HepG2 (cell line): ENCODE results near the gene TMC8. TPM values are rescaled to one million over a fixed set of nuclear protein-coding genes. Genes with fewer than 3 reads are reported as not detected.
A peak's percentile ranks its signal among the peaks of the same experiment; 100 is the strongest.

Experiments
- ATAD3A ChIP-seq: sonication (generic); formaldehyde crosslinking; IDR thresholded peaks from 2 replicates; pipeline ENCODE4 v1.4.0; 2020; ENCODE audit warnings: missing genetic modification reagents
- EED ChIP-seq: sonication (generic); formaldehyde crosslinking; IDR thresholded peaks from 2 replicates; pipeline ENCODE4 v1.5.0; 2020; ENCODE audit warnings: mild to moderate bottlenecking, missing genetic modification reagents
- KLF9 ChIP-seq: IDR thresholded peaks from 2 replicates; pipeline ENCODE4 v1.6.1; 2016; ENCODE audit warnings: low read depth
- NFE2L2 ChIP-seq: fragments of 150-350 bp; IDR thresholded peaks from 2 replicates; pipeline ENCODE4 v1.6.1; 2014; ENCODE audit warnings: low read length
- NRL ChIP-seq: sonication (generic); formaldehyde crosslinking; IDR thresholded peaks from 2 replicates; pipeline ENCODE4 v1.5.0; 2020; ENCODE audit warnings: missing genetic modification reagents, mild to moderate bottlenecking, moderate library complexity, borderline replicate concordance
- REL ChIP-seq: sonication (generic); formaldehyde crosslinking; conservative IDR thresholded peaks from 2 replicates; pipeline ENCODE4 v1.8.0; 2022; ENCODE audit warnings: mild to moderate bottlenecking, missing genetic modification reagents, moderate library complexity
- SMARCC2 ChIP-seq: fragments of 450-650 bp; IDR thresholded peaks from 2 replicates; pipeline ENCODE4 v1.6.1; 2017; ENCODE audit warnings: antibody characterized with exemption, mild to moderate bottlenecking
- TOPORS ChIP-seq: sonication (generic); formaldehyde crosslinking; IDR thresholded peaks from 2 replicates; pipeline ENCODE4 v1.8.0; 2023; ENCODE audit warnings: mild to moderate bottlenecking, missing genetic modification reagents
- ZFP36L1 ChIP-seq: sonication (generic); formaldehyde crosslinking; IDR thresholded peaks from 2 replicates; pipeline ENCODE4 v1.8.0; 2022; ENCODE audit warnings: mild to moderate bottlenecking, missing genetic modification reagents, moderate library complexity
- ZNF460 ChIP-seq: sonication (generic); formaldehyde crosslinking; IDR thresholded peaks from 2 replicates; pipeline ENCODE4 v1.5.1; 2020; ENCODE audit warnings: missing genetic modification reagents, mild to moderate bottlenecking, borderline replicate concordance
- ZNF652 ChIP-seq: IDR thresholded peaks from 2 replicates; pipeline ENCODE4 v1.6.1; 2016; ENCODE audit warnings: low read depth, borderline replicate concordance
- ZNF660 ChIP-seq: sonication (generic); formaldehyde crosslinking; IDR thresholded peaks from 2 replicates; pipeline ENCODE4 v1.5.1; 2020; ENCODE audit warnings: mild to moderate bottlenecking, low read depth, missing genetic modification reagents, borderline replicate concordance
- ZZZ3 ChIP-seq: sonication (generic); formaldehyde crosslinking; IDR thresholded peaks from 2 replicates; pipeline ENCODE4 v1.4.0; 2020; ENCODE audit warnings: missing genetic modification reagents, mild to moderate bottlenecking, borderline replicate concordance
- polyA plus RNA-seq, 8 experiments: library from polyadenylated mRNA; depleted of rRNA in 3 of 8; stranded (reverse) in 7 of 8; unstranded in 1 of 8; fragments of >200 nt; fragmentation: Illumina TruSeq in 4 of 8; extraction: Trizol in 4 of 8; gene quantifications; 2 replicates each; pipeline versions ENCODE4 v1.2.1 to v1.2.3, GENCODE V29; 2011 to 2016; ENCODE audit warnings: low read depth in 4 of 8, missing spikeins in 1 of 8, mixed read lengths in 1 of 8; ENCODE audit not compliant: insufficient read depth in 1 of 8
- total RNA-seq, 5 experiments: library from RNA; depleted of rRNA; stranded (reverse); fragments of >200 nt; fragmentation: Illumina TruSeq; extraction: Trizol; gene quantifications; 2 replicates each; pipeline ENCODE4 v1.2.3, GENCODE V29; 2016; ENCODE audit warnings: low read depth in 1 of 5
- TF ChIP-seq, protein P1 (sequence below): sonication (generic); formaldehyde crosslinking; IDR thresholded peaks from 2 replicates; pipeline ENCODE4 v1.8.1; 2022; ENCODE audit warnings: low read depth, mild to moderate bottlenecking, missing genetic modification reagents
- TF ChIP-seq, protein P2 (sequence below): sonication (generic); formaldehyde crosslinking; IDR thresholded peaks from 2 replicates; pipeline ENCODE4 v1.4.0; 2020; ENCODE audit warnings: low read depth, mild to moderate bottlenecking, missing genetic modification reagents
- TF ChIP-seq, protein P3 (sequence below): IDR thresholded peaks from 2 replicates; pipeline ENCODE4 v1.6.1; 2018; ENCODE audit warnings: missing genetic modification reagents
- TF ChIP-seq, protein P4 (sequence below): IDR thresholded peaks from 2 replicates; pipeline ENCODE4 v1.6.1; 2016
- TF ChIP-seq, protein P5 (sequence below): sonication (generic); formaldehyde crosslinking; IDR thresholded peaks from 2 replicates; pipeline ENCODE4 v1.5.0; 2020; ENCODE audit warnings: mild to moderate bottlenecking, missing genetic modification reagents
- TF ChIP-seq, protein P6 (sequence below): sonication (generic); formaldehyde crosslinking; IDR thresholded peaks from 2 replicates; pipeline ENCODE4 v1.5.1; 2020; ENCODE audit warnings: missing genetic modification reagents, mild to moderate bottlenecking, borderline replicate concordance

TMC8 gene
- total and polyA plus RNA-seq, 2 of the 13 experiments (the other 11 are each of a cell fraction or from before 2014, with no cell fraction given), result 0.53 to 7.8 TPM

DNA sequence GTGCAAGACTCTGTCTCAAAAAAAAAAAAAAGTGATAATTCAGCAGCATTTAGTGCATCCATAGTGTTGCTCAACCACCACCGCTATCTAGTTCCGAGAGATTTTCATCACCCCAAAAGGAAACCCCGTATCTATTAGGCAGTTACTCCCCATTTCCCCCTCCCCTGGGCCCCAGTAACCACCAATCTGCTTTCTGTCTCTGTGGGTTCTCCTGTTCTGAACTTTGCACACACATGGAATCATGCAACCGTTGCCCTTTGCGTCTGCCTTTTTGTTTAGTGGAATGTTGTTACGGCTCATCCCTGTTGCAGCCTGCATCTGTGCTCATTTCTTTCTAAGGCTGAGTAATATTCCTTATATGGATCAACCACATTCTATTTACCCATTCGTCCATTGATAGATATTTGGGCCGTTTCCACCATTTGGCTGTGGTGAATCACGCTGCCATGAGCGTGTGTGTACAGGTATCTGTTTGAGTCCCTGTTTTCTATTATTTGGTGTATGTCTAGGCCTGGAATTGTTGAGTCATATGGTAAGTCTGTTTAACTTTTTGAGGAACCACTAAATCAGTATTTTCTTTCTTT, 29.1 kb downstream of the TMC8 start (continued):
- TF ChIP-seq, protein P1, sequence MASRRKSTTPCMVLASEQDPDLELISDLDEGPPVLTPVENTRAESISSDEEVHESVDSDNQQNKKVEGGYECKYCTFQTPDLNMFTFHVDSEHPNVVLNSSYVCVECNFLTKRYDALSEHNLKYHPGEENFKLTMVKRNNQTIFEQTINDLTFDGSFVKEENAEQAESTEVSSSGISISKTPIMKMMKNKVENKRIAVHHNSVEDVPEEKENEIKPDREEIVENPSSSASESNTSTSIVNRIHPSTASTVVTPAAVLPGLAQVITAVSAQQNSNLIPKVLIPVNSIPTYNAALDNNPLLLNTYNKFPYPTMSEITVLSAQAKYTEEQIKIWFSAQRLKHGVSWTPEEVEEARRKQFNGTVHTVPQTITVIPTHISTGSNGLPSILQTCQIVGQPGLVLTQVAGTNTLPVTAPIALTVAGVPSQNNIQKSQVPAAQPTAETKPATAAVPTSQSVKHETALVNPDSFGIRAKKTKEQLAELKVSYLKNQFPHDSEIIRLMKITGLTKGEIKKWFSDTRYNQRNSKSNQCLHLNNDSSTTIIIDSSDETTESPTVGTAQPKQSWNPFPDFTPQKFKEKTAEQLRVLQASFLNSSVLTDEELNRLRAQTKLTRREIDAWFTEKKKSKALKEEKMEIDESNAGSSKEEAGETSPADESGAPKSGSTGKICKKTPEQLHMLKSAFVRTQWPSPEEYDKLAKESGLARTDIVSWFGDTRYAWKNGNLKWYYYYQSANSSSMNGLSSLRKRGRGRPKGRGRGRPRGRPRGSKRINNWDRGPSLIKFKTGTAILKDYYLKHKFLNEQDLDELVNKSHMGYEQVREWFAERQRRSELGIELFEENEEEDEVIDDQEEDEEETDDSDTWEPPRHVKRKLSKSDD (CRISPR knock-in tag), result no peak
- TF ChIP-seq ZNF652 (CRISPR knock-in tag) (no peak), EED (CRISPR knock-in tag) (no peak), ZNF460 (CRISPR knock-in tag) (no peak), ZZZ3 (no peak), NRL (CRISPR knock-in tag) (no peak), ZFP36L1 (peak; percentile 81; the same call in 1 of the 2 replicates), ATAD3A (CRISPR knock-in tag) (no peak), ZNF660 (no peak), SMARCC2 (no peak), TOPORS (CRISPR knock-in tag) (no peak), KLF9 (no peak), REL (no peak; the same call in 1 of the 2 replicates), NFE2L2 (no peak)
- TF ChIP-seq, protein P2, sequence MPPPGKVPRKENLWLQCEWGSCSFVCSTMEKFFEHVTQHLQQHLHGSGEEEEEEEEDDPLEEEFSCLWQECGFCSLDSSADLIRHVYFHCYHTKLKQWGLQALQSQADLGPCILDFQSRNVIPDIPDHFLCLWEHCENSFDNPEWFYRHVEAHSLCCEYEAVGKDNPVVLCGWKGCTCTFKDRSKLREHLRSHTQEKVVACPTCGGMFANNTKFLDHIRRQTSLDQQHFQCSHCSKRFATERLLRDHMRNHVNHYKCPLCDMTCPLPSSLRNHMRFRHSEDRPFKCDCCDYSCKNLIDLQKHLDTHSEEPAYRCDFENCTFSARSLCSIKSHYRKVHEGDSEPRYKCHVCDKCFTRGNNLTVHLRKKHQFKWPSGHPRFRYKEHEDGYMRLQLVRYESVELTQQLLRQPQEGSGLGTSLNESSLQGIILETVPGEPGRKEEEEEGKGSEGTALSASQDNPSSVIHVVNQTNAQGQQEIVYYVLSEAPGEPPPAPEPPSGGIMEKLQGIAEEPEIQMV (CRISPR knock-in tag), result no peak; the same call in 1 of the 2 replicates
- TF ChIP-seq, protein P3, sequence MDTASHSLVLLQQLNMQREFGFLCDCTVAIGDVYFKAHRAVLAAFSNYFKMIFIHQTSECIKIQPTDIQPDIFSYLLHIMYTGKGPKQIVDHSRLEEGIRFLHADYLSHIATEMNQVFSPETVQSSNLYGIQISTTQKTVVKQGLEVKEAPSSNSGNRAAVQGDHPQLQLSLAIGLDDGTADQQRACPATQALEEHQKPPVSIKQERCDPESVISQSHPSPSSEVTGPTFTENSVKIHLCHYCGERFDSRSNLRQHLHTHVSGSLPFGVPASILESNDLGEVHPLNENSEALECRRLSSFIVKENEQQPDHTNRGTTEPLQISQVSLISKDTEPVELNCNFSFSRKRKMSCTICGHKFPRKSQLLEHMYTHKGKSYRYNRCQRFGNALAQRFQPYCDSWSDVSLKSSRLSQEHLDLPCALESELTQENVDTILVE (CRISPR knock-in tag), result no peak
- TF ChIP-seq, protein P4, sequence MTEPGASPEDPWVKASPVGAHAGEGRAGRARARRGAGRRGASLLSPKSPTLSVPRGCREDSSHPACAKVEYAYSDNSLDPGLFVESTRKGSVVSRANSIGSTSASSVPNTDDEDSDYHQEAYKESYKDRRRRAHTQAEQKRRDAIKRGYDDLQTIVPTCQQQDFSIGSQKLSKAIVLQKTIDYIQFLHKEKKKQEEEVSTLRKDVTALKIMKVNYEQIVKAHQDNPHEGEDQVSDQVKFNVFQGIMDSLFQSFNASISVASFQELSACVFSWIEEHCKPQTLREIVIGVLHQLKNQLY, result no peak
- TF ChIP-seq, protein P5, sequence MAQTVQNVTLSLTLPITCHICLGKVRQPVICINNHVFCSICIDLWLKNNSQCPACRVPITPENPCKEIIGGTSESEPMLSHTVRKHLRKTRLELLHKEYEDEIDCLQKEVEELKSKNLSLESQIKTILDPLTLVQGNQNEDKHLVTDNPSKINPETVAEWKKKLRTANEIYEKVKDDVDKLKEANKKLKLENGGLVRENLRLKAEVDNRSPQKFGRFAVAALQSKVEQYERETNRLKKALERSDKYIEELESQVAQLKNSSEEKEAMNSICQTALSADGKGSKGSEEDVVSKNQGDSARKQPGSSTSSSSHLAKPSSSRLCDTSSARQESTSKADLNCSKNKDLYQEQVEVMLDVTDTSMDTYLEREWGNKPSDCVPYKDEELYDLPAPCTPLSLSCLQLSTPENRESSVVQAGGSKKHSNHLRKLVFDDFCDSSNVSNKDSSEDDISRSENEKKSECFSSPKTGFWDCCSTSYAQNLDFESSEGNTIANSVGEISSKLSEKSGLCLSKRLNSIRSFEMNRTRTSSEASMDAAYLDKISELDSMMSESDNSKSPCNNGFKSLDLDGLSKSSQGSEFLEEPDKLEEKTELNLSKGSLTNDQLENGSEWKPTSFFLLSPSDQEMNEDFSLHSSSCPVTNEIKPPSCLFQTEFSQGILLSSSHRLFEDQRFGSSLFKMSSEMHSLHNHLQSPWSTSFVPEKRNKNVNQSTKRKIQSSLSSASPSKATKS (CRISPR knock-in tag), result no peak
- TF ChIP-seq, protein P6, sequence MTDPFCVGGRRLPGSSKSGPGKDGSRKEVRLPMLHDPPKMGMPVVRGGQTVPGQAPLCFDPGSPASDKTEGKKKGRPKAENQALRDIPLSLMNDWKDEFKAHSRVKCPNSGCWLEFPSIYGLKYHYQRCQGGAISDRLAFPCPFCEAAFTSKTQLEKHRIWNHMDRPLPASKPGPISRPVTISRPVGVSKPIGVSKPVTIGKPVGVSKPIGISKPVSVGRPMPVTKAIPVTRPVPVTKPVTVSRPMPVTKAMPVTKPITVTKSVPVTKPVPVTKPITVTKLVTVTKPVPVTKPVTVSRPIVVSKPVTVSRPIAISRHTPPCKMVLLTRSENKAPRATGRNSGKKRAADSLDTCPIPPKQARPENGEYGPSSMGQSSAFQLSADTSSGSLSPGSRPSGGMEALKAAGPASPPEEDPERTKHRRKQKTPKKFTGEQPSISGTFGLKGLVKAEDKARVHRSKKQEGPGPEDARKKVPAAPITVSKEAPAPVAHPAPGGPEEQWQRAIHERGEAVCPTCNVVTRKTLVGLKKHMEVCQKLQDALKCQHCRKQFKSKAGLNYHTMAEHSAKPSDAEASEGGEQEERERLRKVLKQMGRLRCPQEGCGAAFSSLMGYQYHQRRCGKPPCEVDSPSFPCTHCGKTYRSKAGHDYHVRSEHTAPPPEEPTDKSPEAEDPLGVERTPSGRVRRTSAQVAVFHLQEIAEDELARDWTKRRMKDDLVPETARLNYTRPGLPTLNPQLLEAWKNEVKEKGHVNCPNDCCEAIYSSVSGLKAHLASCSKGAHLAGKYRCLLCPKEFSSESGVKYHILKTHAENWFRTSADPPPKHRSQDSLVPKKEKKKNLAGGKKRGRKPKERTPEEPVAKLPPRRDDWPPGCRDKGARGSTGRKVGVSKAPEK (CRISPR knock-in tag), result no peak
